Epithelial cell of esophagus (primary cell): ENCODE data around the gene FYB1.

Source experiments
- DNase-seq: peaks from one replicate; pipeline ENCODE4 v3.0.0; 2010; ENCODE audit warnings: low read depth
- H3K4me3 ChIP-seq: 2 replicates; pipeline ENCODE4 v1.5.1; 2011; ENCODE audit warnings: mild to moderate bottlenecking, low read length, control low read depth
- CTCF ChIP-seq: IDR thresholded peaks from 2 replicates; pipeline ENCODE4 v1.5.1; 2011; ENCODE audit warnings: low read depth, mild to moderate bottlenecking, low read length, control low read depth, inconsistent platforms; ENCODE audit not compliant: insufficient read depth; ENCODE audit errors: missing control alignments

Gene FYB1

GRCh38 chr5:39207345-39208045, 11.9 kb downstream of the FYB1 start:
- TF ChIP-seq CTCF, result no peak
- DNase-seq, result no peak
- H3K4me3 ChIP-seq, result no peak overlapping the region

GRCh38 chr5:39206630-39207321, 12.6 kb downstream of the FYB1 start:
- no peak for TF ChIP-seq CTCF
- H3K4me3 ChIP-seq, result no peak overlapping the region
- DNase-seq, result no peak

- TF ChIP-seq CTCF, result no peak
- no peak for DNase-seq
- no peak overlapping the region for H3K4me3 ChIP-seq
Measured at GRCh38 chr5:39205550-39205949, 13.8 kb downstream of the FYB1 start.

GRCh38 chr5:39203951-39204350, 15.4 kb downstream of the FYB1 start:
- H3K4me3 ChIP-seq, result no peak overlapping the region
- TF ChIP-seq CTCF, result no peak
- DNase-seq, result no peak

GRCh38 chr5:39203275-39203922, 16.0 kb downstream of the FYB1 start:
- DNase-seq, result no peak
- TF ChIP-seq CTCF, result no peak
- no peak overlapping the region for H3K4me3 ChIP-seq

- no peak for DNase-seq
- H3K4me3 ChIP-seq, result no peak overlapping the region
- TF ChIP-seq CTCF, result no peak
Measured at GRCh38 chr5:39202597-39203274, 16.6 kb downstream of the FYB1 start.
